GM19438 (cell line): ENCODE results near the gene GFM1.
A peak's percentile ranks its signal among the peaks of the same experiment; 100 is the strongest.

Experiments
- ATAC-seq: cut with Tn5 transposase; IDR thresholded peaks from one replicate; pipeline ENCODE4 v1.9.1; 2021; ENCODE audit warnings: low read depth; ENCODE audit not compliant: unreplicated experiment

GFM1 gene

GRCh38 chr3:158644345-158644908 is at the start of gene GFM1:
GFM1 (plus strand) TSS chr3:158644527; CDS start chr3:158644635, 108 bp downstream.
- peak; percentile 98 for ATAC-seq

DNA sequence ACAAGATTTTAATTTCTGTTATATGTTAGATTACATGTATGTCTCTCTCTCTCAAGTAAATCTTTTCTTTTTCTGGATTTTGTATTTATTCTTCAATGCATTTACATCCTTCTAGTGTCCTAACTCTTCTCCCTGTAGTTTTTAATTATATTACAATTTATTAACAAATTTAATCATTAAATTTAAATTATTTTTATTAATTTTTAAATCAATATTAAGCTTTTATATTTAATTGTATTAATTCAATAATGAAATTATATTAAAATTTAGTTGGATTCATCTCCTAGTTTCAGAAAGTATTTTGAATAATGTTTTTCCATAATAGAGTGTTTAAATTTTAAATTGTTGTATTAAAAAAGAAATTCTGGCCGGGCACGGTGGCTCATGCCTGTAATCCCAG is 43.5 kb upstream of the GFM1 start:
- ATAC-seq: no peak

- ATAC-seq: no peak
Measured at GRCh38 chr3:158602227-158602626, 42.1 kb upstream of the GFM1 start.

DNA sequence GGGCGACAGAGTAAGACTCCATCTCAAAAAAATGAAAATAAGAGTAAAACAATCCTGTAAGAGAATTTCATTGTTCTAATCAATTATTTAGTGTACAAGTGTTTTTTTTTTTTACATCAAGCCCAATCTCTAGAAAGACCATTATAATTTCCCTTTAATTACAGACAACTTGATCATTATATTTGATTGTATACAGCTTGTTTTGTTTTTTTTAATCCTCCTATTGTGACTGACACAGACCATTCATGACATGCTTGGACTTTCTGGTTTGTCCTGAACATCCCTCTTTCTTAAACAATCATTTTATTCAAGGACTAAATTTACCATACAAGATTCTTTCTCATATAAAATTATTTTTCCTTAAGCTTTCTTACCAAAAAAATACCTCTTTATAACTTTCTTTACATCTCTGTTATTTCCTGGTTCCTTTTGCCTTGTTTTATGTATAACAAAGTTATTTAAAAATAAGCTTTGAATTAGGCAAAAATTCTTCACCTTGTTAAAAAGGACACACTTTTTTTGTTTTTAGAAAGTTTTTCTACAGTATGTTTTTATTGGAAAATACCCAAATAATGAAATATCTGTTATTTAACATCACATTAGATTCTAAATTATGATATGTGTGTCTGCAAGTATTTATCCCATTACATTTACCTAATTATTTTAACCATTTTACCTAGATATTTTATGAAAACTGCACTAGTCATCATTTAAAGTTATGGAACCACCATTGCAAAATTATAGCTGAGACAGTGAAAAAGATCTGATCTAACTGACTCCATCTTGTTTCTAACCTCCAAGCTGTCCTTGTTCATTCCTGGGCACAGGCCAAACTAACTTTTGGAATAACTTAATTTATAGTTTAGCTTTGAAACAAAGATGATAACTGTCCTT is 26.1 kb upstream of the GFM1 start:
- ATAC-seq: no peak

DNA sequence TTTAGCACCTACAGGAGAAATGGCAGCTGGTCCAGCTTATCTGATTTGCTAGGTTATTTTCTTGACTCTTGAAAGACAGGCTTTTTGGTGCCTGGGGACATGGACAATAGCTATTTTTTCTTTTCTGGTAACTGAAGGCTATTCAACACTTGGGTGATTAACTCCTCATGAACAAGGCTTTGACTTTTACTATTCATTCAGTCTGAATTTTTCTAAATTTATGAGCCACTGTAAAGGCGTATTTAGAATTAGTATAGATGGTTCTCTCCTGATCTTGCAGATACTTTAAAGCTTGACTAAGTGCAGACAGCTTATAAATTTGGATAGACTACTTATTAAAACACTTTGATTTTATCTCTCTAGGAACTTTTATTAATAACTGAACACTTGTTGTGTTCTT is 18.4 kb upstream of the GFM1 start:
- ATAC-seq: no peak

DNA sequence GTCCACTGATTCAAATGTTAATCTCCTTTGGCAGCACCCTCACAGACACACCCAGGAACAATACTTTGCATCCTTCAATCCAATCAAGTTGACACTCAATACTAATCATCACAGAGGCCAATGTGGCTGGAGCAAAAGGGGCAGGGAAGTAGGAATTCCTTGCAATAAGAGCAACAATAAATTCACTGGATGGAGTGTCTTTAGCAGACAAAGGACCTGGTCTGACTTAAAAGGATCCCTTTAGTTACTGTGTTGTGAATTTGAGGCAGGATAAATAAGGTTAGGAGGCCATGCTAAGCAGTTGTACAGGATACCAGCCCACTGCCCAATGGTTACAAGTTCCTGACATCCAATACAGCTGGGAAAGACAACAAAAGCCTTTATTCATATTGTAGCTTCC is 12.3 kb upstream of the GFM1 start:
- ATAC-seq: no peak

DNA sequence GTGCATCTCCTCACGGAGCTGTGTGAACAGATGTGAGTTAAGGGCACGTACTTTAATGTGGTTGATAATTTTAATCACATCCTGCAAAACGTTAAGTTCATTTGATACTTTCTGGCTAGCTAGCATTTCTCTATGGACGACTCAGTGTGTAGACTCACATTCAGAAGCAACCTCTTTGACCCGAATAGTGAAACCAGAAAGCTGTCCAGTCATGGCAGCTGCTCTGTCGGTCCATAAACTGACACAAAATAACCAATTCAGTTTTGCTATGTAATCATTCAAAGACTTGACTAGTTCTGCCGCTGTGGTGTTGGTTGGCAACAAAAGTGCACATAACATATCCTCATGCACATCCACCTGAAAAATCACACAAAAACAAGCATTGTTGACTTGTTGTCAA is 3.7 kb upstream of the GFM1 start:
- ATAC-seq: no peak

- no peak for ATAC-seq
Measured at GRCh38 chr3:158642005-158642404, 2.3 kb upstream of the GFM1 start.

GRCh38 chr3:158642474-158643210 is 1.7 kb upstream of the GFM1 start:
- no peak for ATAC-seq

- ATAC-seq: no peak
Measured at GRCh38 chr3:158649791-158650190, 5.5 kb downstream of the GFM1 start.

DNA sequence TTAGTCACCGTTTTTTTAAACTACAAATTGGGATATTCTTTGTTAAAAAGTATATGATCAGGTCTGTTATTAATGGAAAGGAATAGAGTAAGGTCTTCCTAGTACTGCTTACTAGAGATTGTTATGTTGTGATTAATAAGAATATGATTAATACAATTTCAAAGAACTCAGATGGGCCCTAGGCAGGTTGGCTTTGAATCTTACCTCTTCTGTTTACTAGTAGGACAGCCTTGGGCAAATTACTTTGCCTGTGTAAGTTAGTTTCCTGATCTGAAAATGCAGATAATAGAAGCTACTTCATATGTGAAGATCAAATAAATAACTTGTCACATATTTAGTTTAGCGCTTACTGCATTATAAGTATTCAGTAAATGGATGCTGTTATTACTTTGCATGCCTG is 6.9 kb downstream of the GFM1 start:
- no peak for ATAC-seq

GRCh38 chr3:158652463-158652862 is 8.1 kb downstream of the GFM1 start:
- no peak for ATAC-seq

GRCh38 chr3:158658889-158659288 is 14.6 kb downstream of the GFM1 start:
- no peak for ATAC-seq

GRCh38 chr3:158659454-158660237 is 15.3 kb downstream of the GFM1 start:
- ATAC-seq: no peak

- no peak for ATAC-seq
Measured at GRCh38 chr3:158660711-158661110, 16.4 kb downstream of the GFM1 start.

DNA sequence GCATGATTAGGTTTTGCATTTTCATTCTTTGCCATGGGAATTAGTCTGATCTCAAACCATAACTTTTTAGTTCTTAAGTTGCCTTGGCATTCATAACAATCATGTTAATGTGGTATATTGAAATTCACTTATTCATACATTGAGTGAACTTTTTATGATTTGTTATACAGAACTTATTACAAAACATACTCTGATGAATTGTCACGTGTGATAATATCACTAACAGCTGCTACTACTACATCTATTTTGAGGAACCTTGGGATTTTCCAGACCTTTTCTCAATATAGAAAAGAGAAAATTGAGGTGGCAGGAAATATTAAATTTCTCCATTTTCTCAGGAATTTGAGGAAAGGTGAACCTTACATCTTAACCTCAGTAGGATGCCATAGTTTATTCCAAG is 18.9 kb downstream of the GFM1 start:
- no peak for ATAC-seq

- ATAC-seq: no peak
Measured at GRCh38 chr3:158663832-158664231, 19.5 kb downstream of the GFM1 start.

DNA sequence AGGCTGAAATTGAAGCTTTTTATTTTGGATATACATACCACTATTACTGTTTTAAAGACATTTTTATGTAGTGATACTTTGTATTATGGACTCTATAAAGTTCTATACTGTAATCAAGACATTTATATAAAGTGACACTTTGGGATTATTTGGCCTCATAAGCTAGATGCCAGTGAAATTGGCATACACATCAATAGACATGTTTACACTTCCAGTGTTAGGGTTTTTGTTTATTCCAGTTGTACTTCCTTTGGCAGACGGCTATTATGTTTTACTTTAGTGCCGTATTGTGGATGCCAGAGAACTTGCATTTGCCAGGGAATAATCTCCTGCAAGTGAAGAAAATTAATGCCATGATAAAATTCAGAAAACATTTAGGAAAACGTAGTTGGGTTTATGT is 22.1 kb downstream of the GFM1 start:
- ATAC-seq: no peak

- ATAC-seq: no peak
Measured at GRCh38 chr3:158668506-158668905, 24.2 kb downstream of the GFM1 start.

GRCh38 chr3:158671821-158672214 is 27.5 kb downstream of the GFM1 start:
- peak; percentile 8 for ATAC-seq
